Activated B cell treated with CpG ODN at 0.5 μM for 24 hours (primary cell): Measurements from ENCODE around the gene POLD1. TPM values are rescaled to one million over a fixed set of nuclear protein-coding genes. Genes with fewer than 3 reads are reported as not detected.

ENCODE experiments used
- ATAC-seq: fragments of 200-7000 bp; cut with Tn5 transposase; one replicate; pipeline ENCODE4 v1.10.0; 2021; ENCODE audit warnings: low read depth, mild to moderate bottlenecking, moderate library complexity
- CTCF ChIA-PET: fragments of 350-600 bp; sonication (Branson Sonifier 250); formaldehyde crosslinking; loops from one replicate; lab custom pipeline; 2021; ENCODE audit warnings: antibody characterized with exemption; lab: Charles Lee
- POLR2A ChIA-PET: fragments of 350-600 bp; sonication (Branson Sonifier 250); formaldehyde crosslinking; loops from one replicate; lab custom pipeline; 2021; ENCODE audit warnings: antibody characterized with exemption; lab: Charles Lee
- DNase-seq: peaks from one replicate; pipeline ENCODE4 v3.0.0; 2022
- H3K27ac Mint-ChIP-seq: one replicate; pipeline ENCODE4 v1.8.0; 2020; ENCODE audit warnings: mixed read lengths
- H3K27me3 Mint-ChIP-seq: one replicate; pipeline ENCODE4 v1.8.0; 2021; ENCODE audit warnings: mixed read lengths
- H3K36me3 Mint-ChIP-seq: one replicate; pipeline ENCODE4 v1.8.0; 2021; ENCODE audit warnings: low read depth, mixed read lengths
- H3K4me1 Mint-ChIP-seq: one replicate; pipeline ENCODE4 v1.8.0; 2021; ENCODE audit warnings: mixed read lengths
- H3K4me3 Mint-ChIP-seq: one replicate; pipeline ENCODE4 v1.8.0; 2020; ENCODE audit warnings: mild to moderate bottlenecking, mixed read lengths
- H3K9me3 Mint-ChIP-seq: one replicate; pipeline ENCODE4 v1.8.0; 2020; ENCODE audit warnings: mixed read lengths
- CTCF ChIP-seq: fragments of 200-600 bp; IDR thresholded peaks from one replicate; pipeline ENCODE4 v1.8.0; 2022; ENCODE audit warnings: antibody characterized with exemption, mild to moderate bottlenecking
- intact Hi-C: fragments of 100-400 bp; cut with micrococcal nuclease; formaldehyde crosslinking; loops from one replicate; pipeline ENCODE4 v1.15.1; 2024
- total RNA-seq: library from RNA; stranded (reverse); gene quantifications from 2 replicates; pipeline ENCODE4 v1.2.3, GENCODE V29; 2022

Gene POLD1
- total RNA-seq, 1 donor from 2014 or later = 65.5 TPM

DNA sequence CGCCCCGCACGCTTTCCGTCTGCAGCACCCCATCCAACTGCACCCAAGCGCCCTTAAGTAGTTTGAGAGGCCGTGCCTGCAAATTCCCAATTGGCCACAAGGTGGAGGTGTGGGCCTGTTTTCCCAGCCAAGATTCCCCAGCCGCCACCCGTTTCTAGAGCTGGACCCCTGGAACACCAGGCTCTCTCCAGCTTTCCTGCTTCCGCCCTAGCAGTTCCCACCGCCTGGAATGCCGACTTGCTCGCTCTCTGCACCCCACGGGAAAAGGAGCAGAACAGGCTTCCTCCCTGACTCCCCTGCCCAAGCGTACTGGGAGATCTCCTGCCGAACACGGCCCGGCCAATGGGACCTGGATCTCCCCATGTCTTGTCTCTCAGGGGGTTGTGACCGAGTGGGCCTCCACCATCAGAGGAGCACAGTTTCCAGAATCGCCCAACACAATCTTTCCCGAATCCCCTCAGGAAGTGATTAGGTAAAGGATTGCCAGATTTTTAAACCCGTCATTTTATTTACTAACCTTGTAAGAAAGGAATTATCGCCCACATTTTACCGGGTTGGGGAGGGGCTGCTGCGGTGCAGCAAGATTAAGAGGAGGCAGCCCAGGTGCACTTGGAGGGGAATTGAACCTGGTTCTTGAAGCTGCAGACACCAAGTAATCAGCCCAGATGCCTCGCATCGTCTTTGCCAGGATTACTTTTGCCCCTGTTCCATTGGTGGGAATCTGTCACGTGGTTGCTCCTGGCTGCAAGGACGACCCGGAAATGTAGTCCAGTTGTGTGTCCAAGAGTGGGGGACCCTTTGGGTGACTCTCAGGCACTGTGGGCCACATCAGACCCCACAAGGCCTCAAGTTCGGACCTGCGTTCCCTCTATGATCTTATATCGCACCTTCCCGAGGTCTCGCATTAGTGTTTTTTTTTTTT lies 15.2 kb upstream of the POLD1 start:
- H3K4me3 Mint-ChIP-seq = peak overlapping the region; percentile 90
- H3K27ac Mint-ChIP-seq = peak overlapping the region; percentile 87
- intact Hi-C loops = loop anchor here (1.0 kb wide), 5 partner anchors 12 to 414 kb away; no protein-coding TSS in a partner anchor
- no peaks in the 10 kb centered on the region for H3K27me3 Mint-ChIP-seq
- ChIA-PET POLR2A (interaction anchor here (0.7 to 1.8 kb wide), 12 partner anchors 11 to 1225 kb away, joined by 3 to 15 read pairs (median 4); partner anchors contain the start of genes KCNC3 and POLD1), CTCF (interaction anchor here (0.6 to 6.0 kb wide), 16 partner anchors 8 to 553 kb away, joined by 3 to 92 read pairs (median 5); partner anchors contain the start of genes JOSD2 and POLD1)
- peaks cover 39% of the 10 kb centered on the region for H3K4me1 Mint-ChIP-seq
- peak; percentile 78 for DNase-seq
- no peaks in the 10 kb centered on the region for H3K9me3 Mint-ChIP-seq
- H3K36me3 Mint-ChIP-seq = no peaks in the 10 kb centered on the region
- ATAC-seq = peak; percentile 79
- TF ChIP-seq CTCF = no peak

DNA sequence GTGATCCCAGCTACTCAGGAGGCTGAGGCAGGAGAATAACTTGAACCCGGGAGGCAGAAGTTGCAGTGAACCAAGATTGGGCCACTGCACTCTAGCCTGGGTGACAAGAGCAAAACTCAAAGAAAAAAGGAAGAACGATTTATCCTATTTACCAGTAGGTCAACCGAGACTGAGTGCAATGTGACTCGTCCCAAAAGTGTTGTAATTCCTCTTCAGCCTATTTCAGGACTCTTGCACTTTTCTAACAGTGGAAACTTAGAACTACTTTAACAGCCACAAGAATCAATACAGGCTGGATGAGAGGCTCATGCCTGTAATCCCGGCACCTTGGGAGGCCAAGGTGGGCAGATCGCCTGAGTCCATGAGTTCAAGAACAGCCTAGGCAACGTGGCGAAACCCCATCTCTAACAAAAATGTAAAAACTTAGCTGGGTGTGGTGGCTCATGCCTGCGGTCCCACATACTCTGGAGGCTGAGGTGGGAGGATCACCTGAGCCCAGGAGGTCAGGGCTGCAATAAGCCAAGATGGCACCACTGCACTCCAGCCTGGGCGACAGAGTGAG lies 12.2 kb upstream of the POLD1 start:
- Mint-ChIP-seq H3K36me3 (peaks cover 5% of the 10 kb centered on the region), H3K27me3 (no peaks in the 10 kb centered on the region), H3K4me1 (peaks cover 26% of the 10 kb centered on the region), H3K27ac (no peak overlapping the region), H3K9me3 (no peaks in the 10 kb centered on the region), H3K4me3 (no peak overlapping the region)
- ATAC-seq (no peak), DNase-seq (no peak)
- TF ChIP-seq CTCF = no peak
- intact Hi-C loops = no loop called here
- POLR2A ChIA-PET = no interaction called here
- CTCF ChIA-PET = no interaction called here

DNA sequence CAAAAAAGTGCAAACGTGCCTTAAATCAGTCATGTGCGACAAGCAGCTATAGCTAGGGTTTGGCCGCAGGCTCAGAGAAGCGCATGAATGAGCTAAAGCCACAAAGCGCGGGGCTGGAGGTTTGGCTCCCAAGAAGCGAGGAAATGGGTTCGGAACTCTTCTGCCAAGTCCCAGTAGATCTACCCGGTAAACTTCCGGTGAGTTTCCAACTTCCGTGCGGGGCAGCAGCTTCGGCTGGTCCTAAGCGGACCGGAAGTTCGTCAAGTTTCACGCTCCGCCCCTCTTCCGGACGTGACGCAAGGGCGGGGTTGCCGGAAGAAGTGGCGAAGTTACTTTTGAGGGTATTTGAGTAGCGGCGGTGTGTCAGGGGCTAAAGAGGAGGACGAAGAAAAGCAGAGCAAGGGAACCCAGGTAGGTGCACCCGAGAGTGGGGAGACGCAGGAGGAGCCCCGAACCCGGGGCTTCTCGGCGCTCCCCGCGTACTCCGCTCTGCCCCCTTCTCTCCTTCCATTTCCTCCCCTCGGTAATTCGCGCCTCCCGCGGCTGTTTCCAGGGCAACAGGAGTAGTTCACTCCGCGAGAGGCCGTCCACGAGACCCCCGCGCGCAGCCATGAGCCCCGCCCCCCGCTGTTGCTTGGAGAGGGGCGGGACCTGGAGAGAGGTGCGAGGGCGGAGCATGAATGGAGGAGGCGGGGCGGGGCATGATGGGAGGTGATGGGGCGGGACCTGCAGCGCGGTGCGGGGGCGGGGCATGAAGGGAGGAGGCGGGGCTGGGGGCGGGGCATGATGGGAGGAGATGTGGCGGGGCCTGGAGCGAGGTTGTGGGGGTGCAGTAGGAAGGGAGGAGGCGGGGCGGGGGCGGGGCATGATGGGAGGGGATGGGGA lies 7.7 kb upstream of the POLD1 start, which contains the start of gene NR1H2:
Gene NR1H2 (plus strand): TSS at position 292 of the 885 bp plus-strand sequence. CDS start 1,149 bp downstream, outside the sequence.
- no peak for TF ChIP-seq CTCF
- CTCF ChIA-PET = interaction anchor here (0.6 to 1.2 kb wide), 4 partner anchors 19 to 86 kb away, joined by 3 to 5 read pairs (median 4); no protein-coding TSS in a partner anchor
- intact Hi-C loops = loop anchor here (1.0 to 5.0 kb wide), 9 partner anchors 8 to 500 kb away; partner anchors contain the start of genes AKT1S1, JOSD2, KCNC3 and POLD1
- POLR2A ChIA-PET = interaction anchor here (0.7 to 3.3 kb wide), 19 partner anchors 9 to 443 kb away, joined by 3 to 27 read pairs (median 6); partner anchors contain the start of genes EMC10, GARIN5A, JOSD2 and KCNC3
- Mint-ChIP-seq H3K4me3 (peak within 1 kb of the TSS; percentile 99), H3K36me3 (peaks cover 47% of the 10 kb centered on the region), H3K9me3 (no peaks in the 10 kb centered on the region), H3K27ac (peak within 1 kb of the TSS; percentile 99), H3K27me3 (no peaks in the 10 kb centered on the region), H3K4me1 (peaks cover 14% of the 10 kb centered on the region)
- ATAC-seq = peak; percentile 88
- DNase-seq = peak; percentile 90

DNA sequence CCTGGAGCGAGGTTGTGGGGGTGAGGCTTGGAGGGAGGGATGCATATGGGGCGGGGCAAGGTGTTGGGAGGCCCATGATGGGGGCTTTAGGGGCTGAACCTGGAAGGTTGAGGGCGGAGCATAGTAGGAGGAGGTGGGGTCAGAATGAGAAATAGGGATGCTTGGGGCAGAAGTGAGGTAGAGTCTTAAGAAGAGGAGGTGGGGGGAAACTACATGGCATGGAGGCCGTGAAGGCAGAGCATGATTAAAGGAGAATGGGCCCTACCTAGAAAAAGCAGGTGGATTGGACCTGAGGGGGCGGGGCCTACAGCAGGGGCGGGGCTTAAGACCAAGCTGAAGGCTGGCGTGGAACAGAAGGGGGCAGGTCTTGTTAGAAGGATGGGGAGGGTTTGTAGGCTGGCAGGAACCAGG lies 7.1 kb upstream of the POLD1 start:
- no peaks in the 10 kb centered on the region for H3K9me3 Mint-ChIP-seq
- peak overlapping the region; percentile 78 for H3K27ac Mint-ChIP-seq
- TF ChIP-seq CTCF = no peak
- H3K4me1 Mint-ChIP-seq = peaks cover 14% of the 10 kb centered on the region
- intact Hi-C loops = loop anchor here (2.0 to 5.0 kb wide), 3 partner anchors 35 to 500 kb away; partner anchors contain the start of genes AKT1S1 and TBC1D17
- ChIA-PET POLR2A (interaction anchor here (1.6 to 3.3 kb wide), 4 partner anchors 8 to 134 kb away, joined by 6 to 20 read pairs (median 14); partner anchors contain the start of genes JOSD2, POLD1 and SPIB), CTCF (no interaction called here)
- ATAC-seq (peak; percentile 13), DNase-seq (no peak)
- peaks cover 54% of the 10 kb centered on the region for H3K36me3 Mint-ChIP-seq
- H3K4me3 Mint-ChIP-seq = peak overlapping the region; percentile 99
- H3K27me3 Mint-ChIP-seq = no peaks in the 10 kb centered on the region
